Stromal cell of bone marrow (primary cell): Measurements from ENCODE around the gene NLRC5.
A peak's percentile ranks its signal among the peaks of the same experiment; 100 is the strongest.
"Not testable (repeated sequence)": the region's sequence is repeated elsewhere in the genome, so short reads cannot be mapped to it uniquely, and the experiment has no call there.

Experiments
- DNase-seq: peaks from one replicate; pipeline ENCODE4 v3.0.0-alpha.2; 2012; ENCODE audit warnings: low read depth

NLRC5 gene

DNA sequence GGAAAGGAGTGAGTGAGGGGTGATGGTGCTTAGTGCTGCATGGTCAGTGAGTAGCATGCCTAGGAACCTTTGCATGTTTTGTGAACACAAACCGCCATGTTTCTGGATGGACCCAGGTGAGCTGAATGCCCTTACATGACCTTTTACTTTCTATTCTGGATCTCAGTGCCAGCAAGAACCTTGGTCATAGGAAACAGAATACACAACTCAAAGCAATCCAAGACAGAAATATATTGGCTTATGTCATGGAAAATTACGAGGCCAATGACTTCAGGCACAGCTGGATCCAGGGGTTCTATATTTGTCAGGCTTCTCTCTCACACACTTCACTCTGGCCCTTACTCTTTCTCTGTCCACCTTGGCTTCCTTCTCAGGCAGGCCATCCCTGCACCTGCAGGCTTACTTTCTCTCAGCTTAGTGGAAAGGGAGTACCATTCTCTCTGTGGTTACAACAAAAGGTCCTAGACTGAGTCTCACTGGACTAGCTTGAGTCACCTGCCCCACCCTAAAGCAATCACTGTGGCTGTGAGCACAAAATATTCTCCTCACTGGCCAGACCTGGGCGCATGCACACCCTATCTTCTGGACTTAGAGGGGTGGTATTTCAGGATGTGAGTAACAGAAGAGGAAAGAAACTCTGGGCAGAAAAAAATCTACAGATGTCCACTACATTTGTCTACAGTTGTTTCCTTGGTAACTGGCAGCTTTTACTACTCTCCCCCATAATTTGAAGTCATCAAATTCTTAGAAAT lies 82.7 kb downstream of the NLRC5 start:
- DNase-seq = peak; percentile 36

DNA sequence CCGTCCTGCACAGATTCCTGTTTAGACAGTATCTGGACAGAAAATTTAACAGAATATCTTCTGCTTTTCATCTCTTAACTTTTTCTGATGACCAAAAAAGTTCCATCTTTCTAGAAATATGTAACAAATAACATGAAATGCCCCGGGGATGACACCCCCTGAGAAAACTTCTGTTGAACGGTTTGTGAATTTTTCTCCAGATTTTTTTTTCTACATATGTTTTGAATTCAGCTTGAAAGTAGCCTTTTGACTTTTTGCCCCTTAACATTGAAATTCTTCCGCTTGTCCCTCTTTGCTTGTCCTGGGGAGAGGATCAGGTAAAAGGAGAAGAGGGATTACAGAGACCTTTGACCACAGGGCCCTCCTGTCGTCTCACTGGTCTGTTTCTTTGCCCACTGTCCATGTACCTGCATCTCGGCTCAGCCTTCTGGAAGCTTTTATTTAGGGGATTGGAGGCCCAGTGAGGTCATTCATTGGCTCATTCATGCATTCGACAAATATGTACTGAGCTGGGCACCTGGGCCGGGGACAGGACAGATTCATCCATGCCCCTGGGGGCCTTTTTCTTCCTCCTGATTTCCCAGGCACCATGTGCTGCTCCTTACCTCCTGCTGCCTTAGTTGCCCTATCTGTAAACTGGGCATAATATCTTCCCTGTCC lies 83.4 kb downstream of the NLRC5 start:
- no peak for DNase-seq

DNA sequence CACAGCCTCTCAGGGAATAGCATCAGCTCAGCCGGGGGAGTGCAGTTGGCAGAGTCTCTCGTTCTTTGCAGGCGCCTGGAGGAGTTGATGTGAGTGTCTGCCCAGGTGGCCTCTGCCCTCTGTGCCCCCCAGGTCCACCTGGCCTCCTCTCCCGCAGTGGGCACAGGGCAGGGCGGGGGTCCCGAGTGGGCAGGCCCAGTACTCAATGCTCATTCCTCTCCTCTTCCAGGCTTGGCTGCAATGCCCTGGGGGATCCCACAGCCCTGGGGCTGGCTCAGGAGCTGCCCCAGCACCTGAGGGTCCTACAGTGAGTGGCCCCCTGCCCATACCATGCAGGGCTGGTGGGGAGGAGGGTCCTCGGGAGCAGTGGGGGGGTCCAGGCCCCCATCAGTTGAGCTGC lies 88.4 kb downstream of the NLRC5 start:
- DNase-seq = no peak

DNA sequence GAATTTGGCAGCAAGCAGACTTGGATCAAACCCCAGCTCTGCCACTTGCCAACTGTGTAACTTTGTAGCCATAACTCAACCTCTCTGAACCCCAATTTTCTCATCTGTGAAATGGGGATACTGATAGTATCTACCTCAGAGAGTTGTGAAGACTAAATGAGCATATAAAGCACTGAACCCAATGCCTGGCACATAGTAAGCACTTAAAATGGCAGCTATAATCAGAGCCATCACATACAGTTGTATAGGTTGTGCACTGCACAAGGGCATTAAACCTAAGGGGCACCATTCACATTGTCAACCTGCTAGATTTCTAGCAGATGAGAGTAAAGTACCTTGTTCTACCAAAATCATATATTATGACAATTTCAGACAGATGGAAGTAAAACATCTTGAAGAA lies 92.4 kb downstream of the NLRC5 start:
- no peak for DNase-seq

DNA sequence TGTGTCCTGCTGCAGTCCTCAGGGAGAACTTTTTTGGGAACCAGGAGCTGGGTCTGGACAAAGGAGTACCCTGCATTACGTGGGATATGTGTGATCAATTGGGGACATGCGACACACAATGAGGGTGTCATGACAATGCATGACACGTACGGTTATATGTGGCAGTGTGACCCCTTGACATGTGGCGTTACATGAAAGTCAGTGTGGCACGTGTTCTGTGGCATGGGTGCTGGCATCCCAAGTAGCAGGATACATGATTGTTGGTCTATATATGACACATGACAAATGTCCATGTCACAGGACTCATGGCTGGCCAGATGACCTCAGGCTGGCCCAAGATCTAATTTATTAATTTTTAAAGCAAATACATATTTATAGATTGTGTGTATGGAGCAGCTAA lies 93.3 kb downstream of the NLRC5 start:
- no peak for DNase-seq

DNA sequence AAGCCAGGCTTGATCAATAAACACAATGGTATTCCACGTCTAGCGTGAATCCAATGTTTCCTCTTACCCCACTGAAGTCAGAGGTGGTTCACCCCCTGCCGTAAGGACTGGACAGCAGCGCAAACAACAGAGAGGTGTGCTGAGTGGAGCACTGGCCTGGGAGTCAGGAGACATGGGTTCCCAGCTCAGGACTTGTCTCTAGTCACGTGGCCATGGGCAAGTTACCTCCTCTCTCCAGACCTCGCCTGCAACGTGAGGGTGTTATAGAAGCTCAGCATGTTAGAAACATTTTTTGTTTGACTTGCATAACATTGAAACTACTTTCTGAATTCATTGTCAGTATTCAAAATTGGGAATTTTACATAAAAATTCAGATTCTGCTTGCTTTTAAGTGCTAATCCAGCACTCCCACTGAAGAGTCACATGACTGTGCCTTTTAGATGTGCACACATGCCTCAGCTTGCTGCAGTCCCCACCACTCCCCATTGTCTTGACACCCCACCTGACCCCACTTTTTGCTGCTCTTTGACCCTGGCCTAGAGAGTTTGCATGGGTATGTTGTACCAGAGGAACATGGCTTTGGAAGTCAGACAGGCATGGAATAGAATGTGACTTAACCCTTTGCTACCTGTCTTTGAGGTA lies 94.2 kb downstream of the NLRC5 start:
- DNase-seq = no peak

DNA sequence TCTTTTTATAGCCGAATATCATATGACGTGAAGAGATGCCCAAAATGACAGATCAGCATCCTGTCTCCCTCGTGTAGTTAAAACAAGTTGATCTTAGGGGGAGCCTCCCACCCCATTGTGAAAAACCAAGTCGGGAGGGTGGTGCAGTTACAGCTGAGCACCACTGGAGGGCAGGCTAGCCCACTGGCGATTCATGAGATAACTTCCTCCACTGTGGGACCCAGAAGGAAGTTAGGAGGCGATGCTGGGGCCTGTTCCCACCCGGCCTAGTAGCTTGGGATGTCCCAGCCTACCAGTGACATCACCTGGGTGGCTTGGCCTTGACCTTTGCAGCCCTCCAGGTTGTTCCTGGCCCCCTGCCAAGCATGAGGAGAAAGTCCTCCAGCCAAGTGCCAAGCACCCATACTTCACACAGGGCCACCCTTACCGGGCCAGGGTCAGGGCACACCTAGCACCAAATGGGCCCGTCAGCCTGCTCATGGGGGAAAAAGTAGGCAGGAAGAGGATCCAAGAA lies 95.0 kb downstream of the NLRC5 start:
- DNase-seq = peak; percentile 45

DNA sequence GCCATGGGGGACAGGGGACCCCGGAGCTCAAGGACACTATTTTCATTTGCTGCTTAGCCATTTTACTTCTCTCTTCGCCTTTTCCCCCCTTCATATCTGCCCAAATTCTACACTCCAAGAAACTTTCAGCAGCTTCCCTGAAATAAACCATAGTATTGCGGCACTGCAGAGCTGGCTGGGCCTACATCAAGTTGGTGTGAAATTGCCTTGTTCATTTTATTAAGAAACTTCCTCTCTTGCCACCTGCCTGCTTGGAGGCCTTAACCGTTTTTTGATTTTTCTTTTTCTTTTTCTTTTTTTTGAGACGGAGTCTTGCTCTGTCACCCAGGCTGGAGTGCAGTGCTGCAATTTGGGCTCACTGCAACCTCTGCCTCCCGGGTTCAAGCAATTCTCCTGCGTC lies 95.6 kb downstream of the NLRC5 start:
- DNase-seq = no peak

DNA sequence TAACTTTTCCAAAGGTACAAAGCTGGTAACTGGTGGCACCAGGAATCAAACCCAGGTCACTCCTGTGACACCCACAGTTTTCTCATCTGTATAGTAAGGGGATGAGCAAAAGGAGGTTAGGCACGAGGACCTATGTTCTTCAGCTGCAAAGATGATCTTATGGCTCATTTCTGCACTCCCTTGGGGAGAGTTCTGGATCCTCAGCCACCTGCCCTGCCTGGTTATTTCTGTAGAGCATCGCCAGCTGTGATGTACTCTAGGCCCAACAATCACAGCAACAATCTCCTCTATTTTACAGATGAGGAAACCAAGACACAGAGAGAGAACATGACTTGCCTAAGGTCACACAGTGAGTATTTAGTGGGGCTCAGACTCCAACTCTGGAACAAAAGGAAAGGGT lies 97.6 kb downstream of the NLRC5 start:
- no peak for DNase-seq

DNA sequence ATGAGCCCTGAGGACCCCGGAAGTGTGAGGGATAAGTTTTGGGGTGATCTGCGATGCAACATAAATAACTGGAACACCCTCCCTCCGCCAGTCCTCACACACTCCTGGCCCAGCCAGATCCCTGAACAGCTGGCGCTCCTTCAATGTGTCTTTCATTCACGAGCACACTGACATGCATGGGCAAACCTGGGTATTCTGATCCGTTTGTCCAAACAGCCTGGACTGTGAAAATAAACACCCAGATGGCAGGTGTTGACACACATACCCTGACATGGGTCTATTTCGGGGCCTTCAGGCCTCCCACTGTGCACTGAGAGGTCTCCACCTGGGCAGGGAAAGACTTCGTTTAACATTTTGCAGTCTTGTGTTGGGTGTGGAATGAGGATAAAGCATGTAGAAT lies 100.0 kb downstream of the NLRC5 start:
- no peak for DNase-seq

DNA sequence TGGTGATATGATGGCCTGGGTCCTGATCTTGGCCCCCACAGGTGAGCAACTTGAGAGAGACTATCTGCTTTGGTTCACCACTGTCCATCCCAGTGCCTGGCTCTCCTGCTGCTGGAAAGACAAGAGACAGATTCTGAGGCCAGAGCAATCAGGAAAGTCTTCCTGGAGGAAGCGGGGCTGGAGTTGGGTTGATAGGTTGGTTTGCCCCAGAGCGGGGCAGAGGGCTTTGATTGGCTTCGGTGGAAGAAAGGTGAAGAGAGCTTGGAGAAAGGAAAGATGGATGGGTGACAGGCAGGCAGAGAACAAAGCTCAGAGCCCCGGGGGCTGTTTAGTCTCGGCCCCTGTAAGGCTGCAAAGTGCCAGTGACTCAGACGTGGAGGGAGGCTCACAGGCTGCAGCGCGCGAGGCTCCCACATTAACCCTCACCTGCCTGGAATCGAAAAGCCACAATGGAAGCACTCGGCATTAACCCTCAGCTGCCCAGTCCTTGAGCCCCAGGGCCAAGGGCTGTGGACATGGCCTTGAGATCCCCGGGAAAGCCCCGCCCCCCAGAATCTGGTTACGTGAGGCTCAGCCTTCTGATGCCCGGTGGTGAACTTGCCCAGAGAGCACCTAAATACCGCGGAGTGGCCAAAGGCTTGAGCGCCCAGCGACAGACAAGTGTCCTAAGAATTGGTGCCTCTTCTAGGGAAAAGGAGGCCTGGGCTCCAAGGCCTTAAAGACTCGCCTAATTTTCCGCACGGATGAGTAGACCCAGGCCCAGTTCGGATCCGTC lies 102.0 kb downstream of the NLRC5 start:
- no peak for DNase-seq

DNA sequence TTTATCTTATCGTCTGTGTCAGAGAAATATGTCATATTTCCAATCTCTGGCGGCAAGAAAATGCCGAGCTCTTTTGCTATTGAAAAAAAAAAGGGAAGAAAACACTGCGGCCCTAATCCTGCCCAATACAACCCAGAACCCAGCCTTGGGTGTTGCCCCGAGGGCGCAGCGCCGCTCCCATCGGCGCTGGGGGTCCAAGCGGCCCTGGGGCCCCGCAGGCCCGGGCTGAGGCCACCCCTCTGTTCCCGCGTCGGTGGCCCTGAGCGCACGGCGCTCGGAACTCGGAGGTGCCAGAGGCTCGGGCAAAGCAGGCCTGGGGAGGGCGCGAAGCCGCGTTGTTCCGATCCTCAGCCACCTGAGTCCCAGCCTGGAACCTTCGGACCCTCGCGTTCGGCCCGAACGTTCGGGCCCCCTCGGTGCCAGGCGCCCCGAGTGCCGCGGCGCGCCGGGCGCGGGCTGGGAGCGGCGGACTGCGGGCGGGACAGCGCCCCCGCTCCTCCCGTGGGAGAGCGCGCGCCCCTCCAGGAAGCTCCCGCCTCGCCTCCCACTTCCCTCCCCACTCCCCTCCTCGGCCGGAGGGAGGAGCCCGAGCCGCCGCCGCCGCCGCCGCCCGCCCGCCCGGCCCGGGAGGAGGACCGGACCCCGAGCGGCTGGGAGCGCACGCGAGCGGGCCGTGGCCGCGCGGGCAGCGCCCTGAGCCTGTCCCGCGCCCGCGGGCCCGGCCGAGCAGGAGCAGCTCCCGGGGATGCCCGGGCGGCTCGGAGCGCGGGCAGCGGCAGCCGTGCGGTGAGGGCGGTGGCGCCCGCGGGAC lies 102.8 kb downstream of the NLRC5 start, which contains the start of gene CPNE2:
TSS of gene CPNE2 (plus strand) at position 609 of the 811 bp plus-strand sequence. CDS start 18,160 bp downstream, outside the sequence.
- DNase-seq = no peak

DNA sequence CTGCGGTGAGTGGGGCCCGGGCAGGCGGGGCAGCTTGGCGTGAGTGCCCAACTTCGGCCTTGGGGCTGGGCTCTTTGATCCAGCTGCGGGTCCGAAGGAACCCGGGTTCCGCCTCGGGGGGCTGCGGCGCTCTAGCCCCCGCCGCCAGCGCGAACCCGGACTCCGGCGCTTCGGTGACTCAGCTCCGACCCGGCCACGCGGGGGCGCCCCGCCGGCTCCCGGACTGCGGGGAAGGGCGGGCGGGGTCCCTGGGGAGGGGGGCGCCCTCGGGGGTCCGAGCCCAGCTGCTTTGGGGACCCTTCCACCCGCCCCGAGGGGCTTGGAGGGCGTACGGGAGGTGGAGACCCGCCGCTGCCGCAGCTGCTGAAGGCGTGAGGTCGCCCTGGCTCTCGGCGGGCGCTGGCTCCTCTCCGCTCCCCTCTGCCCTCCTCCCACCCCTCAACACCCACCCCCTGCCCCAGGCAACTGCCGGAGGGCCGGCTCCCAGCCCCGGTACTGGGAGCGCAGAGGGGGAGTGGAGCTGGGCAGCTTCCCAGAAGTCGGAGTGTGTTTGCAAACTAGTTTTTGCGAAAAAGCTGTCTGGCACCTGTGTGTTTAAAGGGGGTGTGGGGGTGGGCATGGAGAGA lies 103.5 kb downstream of the NLRC5 start:
- DNase-seq = no peak

DNA sequence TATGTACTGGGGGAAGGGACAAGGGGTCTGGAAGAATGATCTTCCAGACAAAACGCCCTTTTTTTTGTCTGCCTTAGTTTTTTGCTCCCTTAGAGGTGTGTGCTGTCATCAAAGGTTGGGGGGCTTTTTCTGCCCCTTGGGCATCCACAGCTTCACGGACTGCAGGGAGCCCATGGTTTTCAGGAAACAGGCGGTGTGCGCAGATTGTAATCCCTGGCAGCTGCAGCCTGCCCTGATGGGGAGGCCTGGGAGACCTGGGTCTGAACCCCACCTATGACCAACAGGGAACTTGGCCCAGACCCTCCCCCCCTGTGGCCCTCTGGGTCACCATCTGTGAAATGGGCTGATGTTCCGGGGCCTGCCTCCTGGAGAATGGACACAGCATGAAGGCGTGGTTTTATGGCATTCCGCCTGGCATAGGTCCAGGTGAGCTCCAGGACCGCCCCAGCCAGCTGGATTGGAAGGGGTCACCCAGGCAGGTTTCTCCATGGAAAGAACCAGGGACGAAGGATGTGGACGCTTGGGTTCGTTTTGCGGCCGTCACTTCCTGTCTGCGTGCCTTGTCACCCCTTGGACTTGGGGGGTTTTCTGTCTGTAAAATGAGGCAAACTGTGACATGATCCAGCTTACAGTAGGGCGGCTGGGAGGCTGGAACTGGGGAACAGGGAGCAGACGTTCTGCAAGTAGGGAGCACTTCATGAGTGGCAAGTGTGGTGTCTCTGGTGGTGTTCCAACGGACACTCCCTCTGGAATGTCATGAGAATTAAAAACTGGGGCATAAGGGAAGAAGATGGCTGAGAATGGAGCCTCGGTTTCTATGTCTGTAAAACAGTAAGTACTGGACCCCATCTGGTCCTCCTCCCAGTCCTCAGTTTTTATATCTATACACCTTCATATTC lies 104.6 kb downstream of the NLRC5 start:
- DNase-seq = no peak

DNA sequence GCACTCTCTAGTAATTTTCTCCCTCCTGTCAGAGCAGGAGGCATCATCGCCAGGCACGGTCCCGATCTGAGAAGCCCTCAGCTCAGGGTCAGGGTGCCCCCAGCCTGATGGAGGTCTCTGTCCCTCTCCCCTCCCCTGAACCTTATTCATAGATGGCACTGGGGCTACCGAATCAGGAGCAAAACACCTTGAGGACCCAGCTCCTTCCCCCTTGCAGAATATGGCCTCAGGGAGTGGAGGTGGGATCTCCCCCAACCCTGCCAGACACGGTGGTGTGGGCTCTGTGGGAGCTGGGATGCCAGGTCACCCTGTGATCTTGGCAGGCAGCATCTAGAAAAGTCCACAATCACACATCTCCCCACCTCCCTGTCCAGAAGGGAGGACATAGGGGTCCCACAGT lies 105.6 kb downstream of the NLRC5 start:
- DNase-seq = no peak

DNA sequence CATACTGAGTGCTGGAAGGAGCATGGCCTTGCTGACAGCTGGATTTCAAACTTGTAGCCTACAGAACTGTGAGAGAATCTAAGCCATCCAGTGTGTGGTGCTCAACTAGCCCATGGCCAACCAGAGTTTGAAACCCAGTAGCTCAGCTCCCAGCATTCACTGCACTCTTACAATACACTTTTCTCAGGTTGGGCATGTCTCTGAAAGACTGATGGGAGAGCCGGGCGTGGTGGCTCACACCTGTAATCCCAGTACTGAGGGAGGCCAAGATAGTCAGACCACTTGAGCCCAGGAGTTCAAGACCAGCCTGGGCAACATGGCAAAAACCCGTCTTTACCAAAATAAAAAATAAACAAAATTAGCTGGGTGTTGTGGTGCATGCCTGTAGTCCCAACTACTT lies 106.8 kb downstream of the NLRC5 start:
- no peak for DNase-seq

DNA sequence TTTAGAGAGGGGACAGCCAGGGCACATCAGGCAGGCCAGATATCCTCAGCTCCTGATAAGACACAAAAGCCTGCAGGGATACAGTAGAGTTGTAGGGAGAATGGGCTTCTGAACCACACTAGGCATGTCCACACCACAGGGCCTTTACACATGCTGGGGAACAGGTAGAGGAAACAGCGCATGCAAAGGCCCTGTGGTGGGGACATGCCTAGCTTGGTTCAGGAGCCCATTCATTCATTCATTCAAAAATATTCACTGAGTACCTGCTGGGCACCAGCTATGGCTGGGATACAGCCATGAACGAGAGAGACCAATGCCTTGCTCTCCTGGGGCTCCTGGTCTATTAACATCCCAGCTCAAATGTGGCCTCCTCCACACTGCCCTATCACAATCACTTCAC lies 107.4 kb downstream of the NLRC5 start:
- DNase-seq = no peak

DNA sequence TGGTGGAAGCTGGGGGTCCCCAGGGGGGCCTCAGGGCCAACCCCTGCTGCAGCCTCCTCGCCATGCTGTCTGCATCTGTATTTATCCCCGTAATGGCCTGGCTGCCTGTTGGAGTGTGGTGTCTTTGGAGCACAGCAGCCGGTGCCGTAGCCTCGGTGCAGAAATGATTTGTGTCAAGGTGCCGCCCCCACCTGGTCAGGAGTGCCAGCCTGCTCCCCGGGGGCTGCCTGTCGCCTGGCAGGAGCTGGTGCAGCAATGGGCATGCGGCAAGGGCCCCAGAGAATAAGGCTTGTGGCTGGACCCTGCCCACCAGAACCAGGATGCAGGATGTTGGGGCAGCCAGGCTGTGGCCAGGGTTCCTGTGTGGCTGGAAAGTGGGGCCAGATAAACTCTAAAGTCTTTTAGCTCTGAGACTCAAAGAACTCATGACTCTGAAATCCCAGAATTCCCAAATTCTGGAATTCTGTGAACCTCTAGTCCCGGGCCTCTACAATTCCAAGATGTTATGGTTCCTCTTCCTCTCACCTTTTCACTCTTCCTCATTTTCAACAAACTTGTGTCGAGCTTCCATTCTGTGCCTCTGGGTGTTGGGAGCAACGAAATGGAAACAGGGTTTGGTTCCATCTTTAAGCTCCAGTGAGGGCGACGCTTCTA lies 109.0 kb downstream of the NLRC5 start:
- no peak for DNase-seq

DNA sequence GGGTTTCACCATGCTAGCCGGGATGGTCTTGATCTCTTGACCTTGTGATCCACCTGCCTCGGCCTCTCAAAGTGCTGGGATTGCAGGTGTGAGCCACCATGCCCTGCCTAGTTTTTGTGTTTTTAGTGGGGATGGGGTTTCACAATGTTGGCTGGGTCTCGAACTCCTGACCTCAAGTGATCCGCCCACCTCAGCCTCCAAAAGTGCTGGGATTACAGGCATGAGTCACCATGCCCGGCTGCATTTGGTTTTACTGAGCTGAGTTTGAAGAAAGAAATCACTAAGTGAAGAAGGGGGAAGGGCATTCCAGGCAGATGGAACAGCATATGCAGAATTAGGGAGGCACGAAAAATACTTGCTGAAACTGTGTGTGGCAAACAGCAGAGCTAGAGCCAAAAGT lies 110.6 kb downstream of the NLRC5 start:
- DNase-seq = not testable (repeated sequence)
